Natural killer cell treated with Interleukin-12 subunit alpha and Interleukin-12 subunit beta and Interleukin-15 and Interleukin-18, amount 100 ng/mL, for 72 hours (primary cell): ENCODE measurements around the gene OSER1. TPM values are rescaled to one million over a fixed set of nuclear protein-coding genes. Genes with fewer than 3 reads are reported as not detected.
"Not testable (repeated sequence)": the region's sequence is repeated elsewhere in the genome, so short reads cannot be mapped to it uniquely, and the experiment has no call there.

Source experiments
- ATAC-seq, 2 donors: fragments of 150-1000 bp; cut with Tn5 transposase in 1 of 2; sonication (Bioruptor Pico), chemical (Tn5 transposase) in 1 of 2; 2 replicates each; pipeline ENCODE4 v1.10.0; 2021
- DNase-seq: peaks from one replicate; pipeline ENCODE4 v3.0.0; 2022; ENCODE audit warnings: low spot score
- H3K27ac Mint-ChIP-seq, 2 donors: 1 replicate in 1 of 2; 2 replicates in 1 of 2; pipeline ENCODE4 v1.8.0; 2022; ENCODE audit warnings: mixed read lengths in 2 of 2, mild to moderate bottlenecking in 1 of 2, moderate library complexity in 1 of 2
- H3K27me3 Mint-ChIP-seq, 2 donors: 1 replicate in 1 of 2; 2 replicates in 1 of 2; pipeline ENCODE4 v1.8.0; 2022; ENCODE audit warnings: mixed read lengths in 2 of 2
- H3K36me3 Mint-ChIP-seq: one replicate; pipeline ENCODE4 v1.8.0; 2022; ENCODE audit warnings: mixed read lengths
- H3K4me1 Mint-ChIP-seq, 2 donors: 1 replicate in 1 of 2; 2 replicates in 1 of 2; pipeline ENCODE4 v1.8.0; 2022; ENCODE audit warnings: low read depth in 2 of 2, mixed read lengths in 2 of 2, mild to moderate bottlenecking in 1 of 2
- H3K4me3 Mint-ChIP-seq: one replicate; pipeline ENCODE4 v1.8.0; 2022; ENCODE audit warnings: mixed read lengths
- H3K9me3 Mint-ChIP-seq: 2 replicates; pipeline ENCODE4 v1.8.0; 2022; ENCODE audit warnings: mixed read lengths
- total RNA-seq, 2 donors: library from RNA; stranded (reverse); gene quantifications; one replicate each; pipeline ENCODE4 v1.2.3, GENCODE V29; 2022

The OSER1 gene
- total RNA-seq, 2 donors from 2014 or later: 21.9 to 27.0 TPM

GRCh38 chr20:44235702-44236101 is 25.1 kb upstream of the OSER1 start:
- Mint-ChIP-seq H3K27ac (no peak overlapping the region), H3K36me3 (no peaks in the 10 kb centered on the region), H3K4me3 (no peak overlapping the region), H3K27me3 (no peaks in the 10 kb centered on the region), H3K4me1 (peaks cover 0 to 3% of the 10 kb centered on the region in 2 donors), H3K9me3 (no peaks in the 10 kb centered on the region)
- DNase-seq (no peak), ATAC-seq (no peak)

- H3K27ac Mint-ChIP-seq: no peak overlapping the region
- ATAC-seq (no peak), DNase-seq (no peak)
- no peak overlapping the region for H3K4me3 Mint-ChIP-seq
- H3K36me3 Mint-ChIP-seq: no peaks in the 10 kb centered on the region
- no peaks in the 10 kb centered on the region for H3K9me3 Mint-ChIP-seq
- H3K4me1 Mint-ChIP-seq: peaks cover 0 to 3% of the 10 kb centered on the region in 2 donors
- no peaks in the 10 kb centered on the region for H3K27me3 Mint-ChIP-seq
Observed at GRCh38 chr20:44234566-44235317, 24.2 kb upstream of the OSER1 start.

GRCh38 chr20:44233436-44234016 is 23.0 kb upstream of the OSER1 start:
- Mint-ChIP-seq H3K27ac (no peak overlapping the region), H3K27me3 (no peaks in the 10 kb centered on the region), H3K36me3 (no peaks in the 10 kb centered on the region), H3K4me1 (peaks cover 0 to 3% of the 10 kb centered on the region in 2 donors), H3K4me3 (no peak overlapping the region), H3K9me3 (no peaks in the 10 kb centered on the region)
- DNase-seq: no peak
- ATAC-seq: no peak

- not testable (repeated sequence) for H3K4me1 Mint-ChIP-seq, H3K27me3 Mint-ChIP-seq, H3K4me3 Mint-ChIP-seq, H3K36me3 Mint-ChIP-seq, DNase-seq, H3K9me3 Mint-ChIP-seq, ATAC-seq, H3K27ac Mint-ChIP-seq
Observed at GRCh38 chr20:44232469-44232856, 21.9 kb upstream of the OSER1 start.

- H3K9me3 Mint-ChIP-seq: no peaks in the 10 kb centered on the region
- no peak overlapping the region for H3K4me3 Mint-ChIP-seq
- no peaks in the 10 kb centered on the region for H3K27me3 Mint-ChIP-seq
- H3K27ac Mint-ChIP-seq: no peak overlapping the region
- no peak for DNase-seq
- H3K36me3 Mint-ChIP-seq: no peaks in the 10 kb centered on the region
- H3K4me1 Mint-ChIP-seq: peaks cover 0 to 3% of the 10 kb centered on the region in 2 donors
- no peak for ATAC-seq
Observed at GRCh38 chr20:44231713-44232468, 21.3 kb upstream of the OSER1 start.

- Mint-ChIP-seq H3K4me1 (peaks cover 0 to 3% of the 10 kb centered on the region in 2 donors), H3K27me3 (no peaks in the 10 kb centered on the region), H3K36me3 (no peaks in the 10 kb centered on the region), H3K4me3 (no peak overlapping the region), H3K27ac (no peak overlapping the region), H3K9me3 (no peaks in the 10 kb centered on the region)
- DNase-seq (no peak), ATAC-seq (no peak)
Observed at GRCh38 chr20:44231193-44231592, 20.6 kb upstream of the OSER1 start.

GRCh38 chr20:44228465-44229258 is 18.1 kb upstream of the OSER1 start:
- Mint-ChIP-seq H3K9me3 (no peaks in the 10 kb centered on the region), H3K27me3 (no peaks in the 10 kb centered on the region), H3K4me1 (peaks cover 0 to 3% of the 10 kb centered on the region in 2 donors), H3K27ac (no peak overlapping the region), H3K36me3 (no peaks in the 10 kb centered on the region), H3K4me3 (no peak overlapping the region)
- ATAC-seq (no peak), DNase-seq (no peak)

- Mint-ChIP-seq H3K9me3 (no peaks in the 10 kb centered on the region), H3K36me3 (no peaks in the 10 kb centered on the region), H3K4me3 (no peak overlapping the region), H3K27ac (no peak overlapping the region), H3K4me1 (peaks cover 3 to 4% of the 10 kb centered on the region in 2 donors), H3K27me3 (no peaks in the 10 kb centered on the region)
- no peak for ATAC-seq
- DNase-seq: no peak
Observed at GRCh38 chr20:44224637-44225036, 14.1 kb upstream of the OSER1 start.

- H3K27ac Mint-ChIP-seq: no peak overlapping the region
- H3K4me1 Mint-ChIP-seq: peaks cover 12 to 13% of the 10 kb centered on the region in 2 donors
- ATAC-seq (no peak), DNase-seq (no peak)
- H3K27me3 Mint-ChIP-seq: no peaks in the 10 kb centered on the region
- no peak overlapping the region for H3K4me3 Mint-ChIP-seq
- no peaks in the 10 kb centered on the region for H3K36me3 Mint-ChIP-seq
- H3K9me3 Mint-ChIP-seq: no peaks in the 10 kb centered on the region
Observed at GRCh38 chr20:44223721-44224120, 13.2 kb upstream of the OSER1 start.

GRCh38 chr20:44222633-44223368 is 12.2 kb upstream of the OSER1 start:
- DNase-seq (no peak), ATAC-seq (no peak)
- peaks cover 20 to 21% of the 10 kb centered on the region in 2 donors for H3K4me1 Mint-ChIP-seq
- no peak overlapping the region for H3K4me3 Mint-ChIP-seq
- H3K9me3 Mint-ChIP-seq: no peaks in the 10 kb centered on the region
- H3K27ac Mint-ChIP-seq: no peak overlapping the region
- H3K27me3 Mint-ChIP-seq: no peaks in the 10 kb centered on the region
- no peaks in the 10 kb centered on the region for H3K36me3 Mint-ChIP-seq

- no peak for DNase-seq
- H3K27ac Mint-ChIP-seq: no peak overlapping the region
- no peaks in the 10 kb centered on the region for H3K27me3 Mint-ChIP-seq
- ATAC-seq: no peak
- H3K36me3 Mint-ChIP-seq: no peaks in the 10 kb centered on the region
- H3K9me3 Mint-ChIP-seq: no peaks in the 10 kb centered on the region
- no peak overlapping the region for H3K4me3 Mint-ChIP-seq
- peaks cover 27 to 29% of the 10 kb centered on the region in 2 donors for H3K4me1 Mint-ChIP-seq
Observed at GRCh38 chr20:44222027-44222426, 11.5 kb upstream of the OSER1 start.

GRCh38 chr20:44221368-44221954 is 10.9 kb upstream of the OSER1 start:
- peaks cover 27 to 33% of the 10 kb centered on the region in 2 donors for H3K4me1 Mint-ChIP-seq
- DNase-seq: no peak
- H3K36me3 Mint-ChIP-seq: no peaks in the 10 kb centered on the region
- no peaks in the 10 kb centered on the region for H3K27me3 Mint-ChIP-seq
- H3K9me3 Mint-ChIP-seq: no peaks in the 10 kb centered on the region
- no peak for ATAC-seq
- no peak overlapping the region for H3K27ac Mint-ChIP-seq
- H3K4me3 Mint-ChIP-seq: no peak overlapping the region

- Mint-ChIP-seq H3K4me1 (peaks cover 33 to 41% of the 10 kb centered on the region in 2 donors), H3K4me3 (peak overlapping the region; percentile 86), H3K9me3 (no peaks in the 10 kb centered on the region), H3K27me3 (no peaks in the 10 kb centered on the region), H3K27ac (peak overlapping the region; percentile 4 to 7), H3K36me3 (peaks cover 4% of the 10 kb centered on the region)
- ATAC-seq (no peak), DNase-seq (no peak)
Observed at GRCh38 chr20:44219791-44220190, 9.2 kb upstream of the OSER1 start.
